ENCODE data around the gene TBC1D1.

The TBC1D1 gene

GRCh38 chr4:37927434-37927833, 36.5 kb downstream of the TBC1D1 start:
- no peak for DNase-seq

GRCh38 chr4:37928426-37929416, 37.8 kb downstream of the TBC1D1 start:
- no peak for DNase-seq

GRCh38 chr4:37934096-37934495, 43.2 kb downstream of the TBC1D1 start:
- DNase-seq, result no peak

- DNase-seq, result no peak
Measured at GRCh38 chr4:37934609-37935008, 43.7 kb downstream of the TBC1D1 start.

- DNase-seq, result no peak
Measured at GRCh38 chr4:37935026-37935425, 44.1 kb downstream of the TBC1D1 start.

- DNase-seq, result no peak
Measured at GRCh38 chr4:37936889-37937498, 46.1 kb downstream of the TBC1D1 start.

GRCh38 chr4:37938208-37938607, 47.3 kb downstream of the TBC1D1 start:
- no peak for DNase-seq

- DNase-seq, result no peak
Measured at GRCh38 chr4:37946503-37947179, 55.8 kb downstream of the TBC1D1 start.

GRCh38 chr4:37948542-37948941, 57.7 kb downstream of the TBC1D1 start:
- peak; percentile 16 for DNase-seq

- no peak for DNase-seq
Measured at GRCh38 chr4:37949636-37950426, 58.9 kb downstream of the TBC1D1 start.

GRCh38 chr4:37951461-37952352, 60.8 kb downstream of the TBC1D1 start:
- no peak for DNase-seq

- no peak for DNase-seq
Measured at GRCh38 chr4:37953156-37953555, 62.3 kb downstream of the TBC1D1 start.

- no peak for DNase-seq
Measured at GRCh38 chr4:37953620-37954293, 62.9 kb downstream of the TBC1D1 start.

GRCh38 chr4:37956941-37957340, 66.1 kb downstream of the TBC1D1 start:
- DNase-seq, result no peak

- no peak for DNase-seq
Measured at GRCh38 chr4:37958932-37959331, 68.0 kb downstream of the TBC1D1 start.

- no peak for DNase-seq
Measured at GRCh38 chr4:37960098-37960497, 69.2 kb downstream of the TBC1D1 start, which contains the start of gene PTTG2. Gene PTTG2, plus strand, starts transcription at chr4:37960398. Its CDS starts 37 bp downstream, at chr4:37960435.

- DNase-seq, result no peak
Measured at GRCh38 chr4:37960679-37961450, 70.0 kb downstream of the TBC1D1 start.

GRCh38 chr4:37964734-37965457, 74.0 kb downstream of the TBC1D1 start:
- no peak for DNase-seq

GRCh38 chr4:37966044-37966443, 75.2 kb downstream of the TBC1D1 start:
- DNase-seq, result no peak
